ENCODE results near the gene PGAP2.
"Not testable (repeated sequence)": the region's sequence is repeated elsewhere in the genome, so short reads cannot be mapped to it uniquely, and the experiment has no call there.

PGAP2 gene

DNA sequence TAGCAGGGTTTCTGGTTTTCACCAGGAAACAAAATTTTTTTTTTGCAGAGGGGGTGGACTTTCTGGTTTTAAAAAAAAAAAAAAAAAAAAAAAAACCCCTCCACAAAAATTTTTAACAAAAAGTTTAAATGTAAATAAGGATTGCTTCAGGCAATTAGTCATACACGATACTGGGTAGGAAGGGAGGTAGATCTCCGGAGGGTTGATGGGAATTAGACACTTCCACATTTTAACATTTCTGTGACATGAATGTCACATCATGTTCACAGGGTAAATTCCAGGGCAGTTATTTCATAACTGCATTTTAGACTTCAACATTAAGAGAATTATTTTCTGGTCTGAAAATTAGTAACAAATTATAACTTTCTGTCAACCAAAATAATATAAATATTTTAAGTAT lies 26.9 kb upstream of the PGAP2 start:
- no peak overlapping the region for H3K4me3 ChIP-seq (replicated peaks; ENCODE audit: low read depth, low read length)
- H3K27me3 ChIP-seq (replicated peaks; ENCODE audit: control insufficient read depth, insufficient read depth, low read length): no peaks in the 10 kb centered on the region
- peaks cover 9% of the 10 kb centered on the region for H3K36me3 ChIP-seq (ENCODE audit: control insufficient read depth, insufficient read depth, low read length)
- no peak for DNase-seq (ENCODE audit: extremely low read depth, insufficient read length)
- no peak for TF ChIP-seq CTCF (IDR thresholded peaks at IDR 0.05; ENCODE audit: insufficient read depth, low read length, poor library complexity, severe bottlenecking)

- Histone ChIP-seq H3K36me3 (ENCODE audit: control insufficient read depth, insufficient read depth, low read length) (peaks cover 9% of the 10 kb centered on the region), H3K4me3 (replicated peaks; ENCODE audit: low read depth, low read length) (no peak overlapping the region), H3K27me3 (replicated peaks; ENCODE audit: control insufficient read depth, insufficient read depth, low read length) (no peaks in the 10 kb centered on the region)
- no peak for TF ChIP-seq CTCF (IDR thresholded peaks at IDR 0.05; ENCODE audit: insufficient read depth, low read length, poor library complexity, severe bottlenecking)
- no peak for DNase-seq (ENCODE audit: extremely low read depth, insufficient read length)
Measured at GRCh38 chr11:3782963-3783362, 25.4 kb upstream of the PGAP2 start.

DNA sequence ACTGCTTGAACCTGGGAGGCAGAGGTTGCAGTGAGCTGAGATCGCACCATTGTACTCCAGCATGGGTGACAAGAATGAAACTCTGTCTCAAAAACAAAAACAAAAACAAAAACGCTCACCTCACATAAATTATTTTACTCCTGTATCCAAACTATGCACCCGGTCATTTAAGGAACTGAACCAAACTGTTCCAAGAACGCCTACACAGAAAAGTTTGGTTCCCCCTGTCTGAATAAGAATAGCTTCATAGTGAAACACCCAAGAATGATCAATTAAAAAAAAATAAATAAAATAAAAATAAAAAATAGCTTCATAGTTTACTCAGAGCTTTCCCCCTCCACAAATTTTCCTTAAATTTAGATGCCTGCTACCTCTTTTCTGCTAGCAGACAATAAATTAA lies 24.7 kb upstream of the PGAP2 start:
- H3K36me3 ChIP-seq (ENCODE audit: control insufficient read depth, insufficient read depth, low read length): peaks cover 5% of the 10 kb centered on the region
- no peak overlapping the region for H3K4me3 ChIP-seq (replicated peaks; ENCODE audit: low read depth, low read length)
- no peak for TF ChIP-seq CTCF (IDR thresholded peaks at IDR 0.05; ENCODE audit: insufficient read depth, low read length, poor library complexity, severe bottlenecking)

GRCh38 chr11:3786781-3787428 lies 21.5 kb upstream of the PGAP2 start:
- no peak for TF ChIP-seq CTCF (IDR thresholded peaks at IDR 0.05; ENCODE audit: insufficient read depth, low read length, poor library complexity, severe bottlenecking)
- no peak for DNase-seq (ENCODE audit: extremely low read depth, insufficient read length)
- Histone ChIP-seq H3K36me3 (ENCODE audit: control insufficient read depth, insufficient read depth, low read length) (peaks cover 1% of the 10 kb centered on the region), H3K4me3 (replicated peaks; ENCODE audit: low read depth, low read length) (no peak overlapping the region), H3K27me3 (replicated peaks; ENCODE audit: control insufficient read depth, insufficient read depth, low read length) (no peaks in the 10 kb centered on the region)

More for the DNA sequence above, 24.7 kb upstream of the PGAP2 start:
- no peak for DNase-seq (ENCODE audit: extremely low read depth, insufficient read length)
- no peaks in the 10 kb centered on the region for H3K27me3 ChIP-seq (replicated peaks; ENCODE audit: control insufficient read depth, insufficient read depth, low read length)

DNA sequence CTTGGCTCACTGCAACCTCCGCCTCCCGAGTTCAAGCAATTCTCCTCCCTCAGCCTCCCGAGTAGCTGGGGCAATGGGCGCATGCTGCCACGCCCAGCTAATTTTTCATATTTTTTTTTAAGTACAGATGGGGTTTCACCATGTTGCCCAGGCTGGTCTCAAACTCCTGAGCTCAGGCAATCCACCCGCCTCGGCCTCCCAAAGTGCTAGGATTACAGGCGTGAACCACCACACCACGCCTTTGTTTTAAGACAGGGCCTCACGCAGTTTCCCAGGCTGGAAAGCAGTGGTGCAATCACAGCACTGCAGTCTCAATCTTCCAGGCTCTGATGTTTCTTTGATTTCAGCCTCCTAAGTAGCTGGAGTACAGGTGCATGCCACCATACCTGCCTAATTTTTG lies 14.0 kb upstream of the PGAP2 start:
- not testable (repeated sequence) for H3K36me3 ChIP-seq (ENCODE audit: control insufficient read depth, insufficient read depth, low read length)

DNA sequence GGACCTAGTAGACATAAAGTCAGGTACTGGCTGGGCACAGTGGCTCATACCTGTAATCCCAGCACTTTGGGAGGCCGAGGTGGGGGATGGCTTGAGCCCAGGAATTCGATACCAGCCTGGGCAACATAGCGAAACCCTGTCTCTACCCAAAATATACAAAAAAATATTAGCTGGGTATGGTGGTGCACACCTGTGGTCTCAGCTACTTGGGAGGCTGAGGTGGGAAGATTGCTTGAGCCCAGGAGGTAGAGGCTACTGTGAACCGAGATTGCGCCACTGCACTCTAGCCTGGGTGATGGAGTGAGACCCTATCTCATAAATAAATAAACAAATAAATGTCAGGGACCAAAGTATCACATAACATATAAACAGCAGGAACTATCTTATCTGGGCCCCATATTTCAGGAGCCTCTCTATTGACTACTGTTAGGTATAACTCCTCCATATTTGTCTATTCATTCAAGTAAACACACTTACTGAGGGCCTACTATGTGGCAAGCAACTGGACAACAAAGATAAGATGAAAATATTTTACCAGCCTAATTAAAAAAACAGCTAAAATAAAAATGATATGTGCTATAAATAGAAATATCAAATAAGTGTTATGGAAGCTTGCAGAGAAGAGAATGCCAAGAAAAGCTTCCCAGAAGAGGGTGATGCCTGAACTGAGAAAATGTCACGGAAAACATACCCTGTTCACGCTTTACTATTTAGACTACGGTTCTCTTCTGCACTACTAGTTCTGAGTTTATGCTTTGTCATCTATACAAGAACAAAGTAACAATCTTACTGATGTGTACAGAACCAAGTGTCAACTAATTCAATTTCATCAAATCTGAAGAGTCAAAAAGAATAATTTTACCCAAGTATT lies 13.0 kb upstream of the PGAP2 start:
- peak overlapping the region; percentile 83 for H3K4me3 ChIP-seq (replicated peaks; ENCODE audit: low read depth, low read length)
- no peak for DNase-seq (ENCODE audit: extremely low read depth, insufficient read length)
- no peaks in the 10 kb centered on the region for H3K27me3 ChIP-seq (replicated peaks; ENCODE audit: control insufficient read depth, insufficient read depth, low read length)
- no peak for TF ChIP-seq CTCF (IDR thresholded peaks at IDR 0.05; ENCODE audit: insufficient read depth, low read length, poor library complexity, severe bottlenecking)
- H3K36me3 ChIP-seq (ENCODE audit: control insufficient read depth, insufficient read depth, low read length): no peaks in the 10 kb centered on the region

More for the DNA sequence above, 14.0 kb upstream of the PGAP2 start:
- not testable (repeated sequence) for DNase-seq (ENCODE audit: extremely low read depth, insufficient read length); H3K27me3 ChIP-seq (replicated peaks; ENCODE audit: control insufficient read depth, insufficient read depth, low read length); H3K4me3 ChIP-seq (replicated peaks; ENCODE audit: low read depth, low read length)
